Ovary (tissue), 9 donors: ENCODE measurements around the gene GSK3A. TPM values are rescaled to one million over a fixed set of nuclear protein-coding genes. Genes with fewer than 3 reads are reported as not detected.
A peak's percentile ranks its signal among the peaks of the same experiment; 100 is the strongest.

Source experiments
- DNase-seq, 5 donors: peaks; one replicate each; pipeline ENCODE4 v3.0.0-alpha.2; 2019 to 2020
- H3K27ac ChIP-seq, 2 donors: fragments of 200-600 bp; one replicate each; pipeline versions ENCODE4 v1.5.1 to v1.8.0; 2019 to 2022
- H3K27me3 ChIP-seq: fragments of 200-600 bp; one replicate; pipeline ENCODE4 v1.8.0; 2022
- H3K36me3 ChIP-seq: fragments of 200-600 bp; sonication (generic); one replicate; pipeline ENCODE4 v1.5.1; 2019
- H3K4me1 ChIP-seq: one replicate; pipeline ENCODE4 v1.8.1; 2013; ENCODE audit warnings: mild to moderate bottlenecking, moderate library complexity; ENCODE audit not compliant: insufficient read depth
- H3K4me3 ChIP-seq: fragments of 200-600 bp; sonication (generic); one replicate; pipeline ENCODE4 v1.5.1; 2017
- H3K9me3 ChIP-seq, 2 donors: fragments of 200-600 bp in 1 of 2; sonication (generic) in 1 of 2; one replicate each; pipeline versions ENCODE4 v1.5.1 to v1.8.1; 2013 to 2019; ENCODE audit warnings: mild to moderate bottlenecking in 1 of 2, moderate library complexity in 1 of 2
- EP300 ChIP-seq: sonication (generic); formaldehyde crosslinking; IDR thresholded peaks from one replicate; pipeline ENCODE4 v1.6.1; 2017; ENCODE audit warnings: antibody characterized with exemption
- POLR2A ChIP-seq: fragments of 450-650 bp; IDR thresholded peaks from one replicate; pipeline ENCODE4 v1.6.1; 2017; ENCODE audit warnings: antibody characterized with exemption, mild to moderate bottlenecking, moderate library complexity
- WGBS, 3 donors: extraction: QIAGEN DNeasy Blood & Tissue Kit in 1 of 3; methylation state at CpG; one replicate each; pipeline versions ENCODE4 v1.1.5 to v1.1.7; 2013 to 2017; 5-methylcytosine and 5-hydroxymethylcytosine counted together
- intact Hi-C, 4 donors: fragments of 100-400 bp; cut with DNase I; formaldehyde crosslinking; loops; one replicate each; pipeline versions ENCODE4 v1.11.0 to v1.15.1; 2022 to 2023
- polyA plus RNA-seq, 2 donors: library from polyadenylated mRNA; stranded (reverse); fragments of 200-250 nt in 1 of 2; fragments of 350-450 nt in 1 of 2; fragmentation: Illumina TruSeq in 1 of 2; extraction: RNeasy Lipid Tissue Mini Kit (QIAGEN cat#74804) in 1 of 2; gene quantifications; one replicate each; pipeline ENCODE4 v1.2.3, GENCODE V29; 2013 to 2014
- total RNA-seq, 7 donors: library from RNA; depleted of rRNA in 2 of 7; stranded (reverse); fragments of >200 nt in 2 of 7; fragmentation: NEBNext Ultra II Directional in 3 of 7; extraction: Animal tissue kit (Norgen Biotek cat#: 25700) in 3 of 7; gene quantifications; one replicate each; pipeline versions ENCODE4 v1.1.0 to v1.2.4, GENCODE V29; 2016 to 2023
- TF ChIP-seq, protein P1 (sequence below), 3 donors: fragments of 450-650 bp in 2 of 3; fragments of 200-600 bp in 1 of 3; IDR thresholded peaks; one replicate each; pipeline versions ENCODE4 v1.5.1 to v1.8.0; 2016 to 2022; ENCODE audit warnings: antibody characterized with exemption in 3 of 3, mild to moderate bottlenecking in 1 of 3
- donor health status: DM: no; HTN: no; CAD: no; lungs with moderate emphysema.
- donor health status: DM: no; HTN: no; CAD: no.
- donor health status: Bipolar disorder and iron deficiency.
- donor health status: DM: yes; HTN: yes; CAD: no.
- donor health status: DM: no; HTN: no; CAD: no.
- donor health status: DM: yes; HTN: yes; CAD: no.

The GSK3A gene
- total and polyA plus RNA-seq, 9 donors = 16.0 to 40.9 (median 34.9) TPM

DNA sequence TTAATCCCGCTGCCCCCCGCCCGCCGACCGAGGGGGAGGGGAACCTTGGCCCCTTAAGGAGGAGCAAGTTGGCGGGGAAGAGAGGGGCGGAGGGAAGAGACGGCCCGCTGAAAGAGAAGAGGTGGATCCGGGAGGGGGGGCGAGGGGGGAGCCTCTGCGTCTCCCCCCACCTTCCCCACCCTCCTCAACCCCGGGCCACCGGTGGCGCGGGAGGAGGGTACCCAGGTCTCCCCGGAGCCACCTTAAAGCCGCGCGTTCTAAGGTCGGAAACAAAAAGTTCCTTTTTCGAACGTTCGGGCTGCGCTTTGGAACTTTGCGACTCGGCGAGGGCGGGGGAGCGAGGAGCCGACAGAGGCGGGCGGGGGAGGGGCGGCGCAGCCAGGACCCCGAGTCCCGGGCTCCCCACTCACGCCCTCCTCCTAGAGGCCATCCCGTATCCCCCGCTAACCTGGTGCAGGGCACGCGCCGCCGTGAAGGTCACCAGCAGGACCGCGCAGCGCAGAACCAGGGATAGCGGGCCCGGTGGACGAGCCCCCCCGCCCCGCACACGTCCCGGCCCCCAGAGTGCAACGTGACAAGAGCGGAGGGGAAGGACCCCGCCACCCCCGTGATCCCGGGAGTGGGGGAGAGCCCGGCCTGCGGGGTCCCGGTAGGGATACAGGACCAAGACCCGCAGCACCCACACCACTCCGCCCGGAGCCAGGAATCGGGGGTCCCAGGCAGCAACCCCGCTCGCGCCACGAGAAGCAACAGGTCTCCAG lies 11.9 kb upstream of the GSK3A start:
- TF ChIP-seq POLR2A = no peak
- TF ChIP-seq, protein P1, sequence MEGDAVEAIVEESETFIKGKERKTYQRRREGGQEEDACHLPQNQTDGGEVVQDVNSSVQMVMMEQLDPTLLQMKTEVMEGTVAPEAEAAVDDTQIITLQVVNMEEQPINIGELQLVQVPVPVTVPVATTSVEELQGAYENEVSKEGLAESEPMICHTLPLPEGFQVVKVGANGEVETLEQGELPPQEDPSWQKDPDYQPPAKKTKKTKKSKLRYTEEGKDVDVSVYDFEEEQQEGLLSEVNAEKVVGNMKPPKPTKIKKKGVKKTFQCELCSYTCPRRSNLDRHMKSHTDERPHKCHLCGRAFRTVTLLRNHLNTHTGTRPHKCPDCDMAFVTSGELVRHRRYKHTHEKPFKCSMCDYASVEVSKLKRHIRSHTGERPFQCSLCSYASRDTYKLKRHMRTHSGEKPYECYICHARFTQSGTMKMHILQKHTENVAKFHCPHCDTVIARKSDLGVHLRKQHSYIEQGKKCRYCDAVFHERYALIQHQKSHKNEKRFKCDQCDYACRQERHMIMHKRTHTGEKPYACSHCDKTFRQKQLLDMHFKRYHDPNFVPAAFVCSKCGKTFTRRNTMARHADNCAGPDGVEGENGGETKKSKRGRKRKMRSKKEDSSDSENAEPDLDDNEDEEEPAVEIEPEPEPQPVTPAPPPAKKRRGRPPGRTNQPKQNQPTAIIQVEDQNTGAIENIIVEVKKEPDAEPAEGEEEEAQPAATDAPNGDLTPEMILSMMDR (IDR thresholded peaks at IDR 0.05) = peak in 1 of 3 donors; percentile 12
- no peak for TF ChIP-seq EP300
- H3K36me3 ChIP-seq = no peaks in the 10 kb centered on the region
- peak overlapping the region; percentile 73 for H3K4me3 ChIP-seq
- intact Hi-C loops = loop anchor here in 2 of 4 donors (2.0 kb wide), 2 partner anchors 15 to 27 kb away; partner anchors contain the start of gene CIC (in 1 of the 2)
- peak overlapping the region; percentile 97 to 99 for H3K27ac ChIP-seq
- no peaks in the 10 kb centered on the region for H3K27me3 ChIP-seq
- DNase-seq = peak; percentile 79 to 89 (median 85)
- H3K4me1 ChIP-seq = peaks cover 21% of the 10 kb centered on the region
- WGBS, 3 donors = 0 to 1% (median 0%) methylated on average over 50 to 69 of the region's 70 CpGs
- no peaks in the 10 kb centered on the region for H3K9me3 ChIP-seq

DNA sequence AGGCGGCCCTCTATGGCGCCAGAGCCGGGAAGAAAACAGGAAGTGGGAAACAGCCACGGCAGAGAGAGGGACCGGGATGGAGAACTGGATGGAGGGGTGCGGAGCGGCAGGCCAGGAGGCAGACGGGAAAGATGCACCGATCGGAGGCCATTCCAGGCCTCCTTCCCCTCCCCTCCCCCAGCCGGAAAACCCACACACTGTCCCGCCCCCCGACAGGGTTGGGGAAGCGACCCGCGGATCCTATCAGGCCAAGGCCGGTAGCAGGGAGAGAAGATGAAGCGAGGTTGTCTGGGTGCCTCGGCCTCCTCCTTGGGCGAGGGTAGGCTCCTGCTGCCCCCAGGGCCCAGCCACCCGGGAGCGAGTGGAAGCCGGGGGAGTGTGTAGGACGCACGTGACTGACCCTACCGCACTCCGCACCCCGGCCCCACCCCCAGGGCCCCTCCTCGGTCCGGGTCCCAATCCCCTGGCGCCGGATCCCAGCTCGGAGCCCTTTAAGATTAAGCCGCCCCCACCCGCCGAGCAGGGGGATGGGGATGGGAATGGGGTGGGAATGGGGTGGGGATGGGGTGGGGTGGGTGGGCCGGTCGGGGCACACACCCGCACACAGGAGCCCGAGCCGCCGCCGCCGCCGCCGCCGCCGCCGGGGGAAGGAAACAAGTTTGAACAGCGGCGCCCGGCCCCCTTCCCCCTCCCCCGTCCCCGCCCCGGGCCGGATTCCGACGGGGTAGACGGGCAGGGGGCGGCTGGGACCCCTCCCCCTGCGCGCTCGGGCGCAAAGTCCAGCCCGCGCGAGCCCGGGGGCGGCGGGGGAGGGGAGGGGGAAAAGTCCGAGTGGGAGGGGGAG lies 11.1 kb upstream of the GSK3A start:
- no peaks in the 10 kb centered on the region for H3K9me3 ChIP-seq
- peaks cover 21% of the 10 kb centered on the region for H3K4me1 ChIP-seq
- no peaks in the 10 kb centered on the region for H3K36me3 ChIP-seq
- peak; percentile 76 to 85 (median 82) for DNase-seq
- no peaks in the 10 kb centered on the region for H3K27me3 ChIP-seq
- peak overlapping the region; percentile 73 for H3K4me3 ChIP-seq
- TF ChIP-seq, protein P1 (IDR thresholded peaks at IDR 0.05) = no peak
- TF ChIP-seq EP300 (no peak), POLR2A (no peak)
- WGBS, 3 donors = 0 to 1% (median 1%) methylated on average over 21 to 66 of the region's 71 CpGs
- intact Hi-C loops = loop anchor here in 2 of 4 donors (2.0 kb wide), 2 partner anchors 15 to 27 kb away; partner anchors contain the start of gene CIC (in 1 of the 2)
- peak overlapping the region; percentile 97 to 99 for H3K27ac ChIP-seq

DNA sequence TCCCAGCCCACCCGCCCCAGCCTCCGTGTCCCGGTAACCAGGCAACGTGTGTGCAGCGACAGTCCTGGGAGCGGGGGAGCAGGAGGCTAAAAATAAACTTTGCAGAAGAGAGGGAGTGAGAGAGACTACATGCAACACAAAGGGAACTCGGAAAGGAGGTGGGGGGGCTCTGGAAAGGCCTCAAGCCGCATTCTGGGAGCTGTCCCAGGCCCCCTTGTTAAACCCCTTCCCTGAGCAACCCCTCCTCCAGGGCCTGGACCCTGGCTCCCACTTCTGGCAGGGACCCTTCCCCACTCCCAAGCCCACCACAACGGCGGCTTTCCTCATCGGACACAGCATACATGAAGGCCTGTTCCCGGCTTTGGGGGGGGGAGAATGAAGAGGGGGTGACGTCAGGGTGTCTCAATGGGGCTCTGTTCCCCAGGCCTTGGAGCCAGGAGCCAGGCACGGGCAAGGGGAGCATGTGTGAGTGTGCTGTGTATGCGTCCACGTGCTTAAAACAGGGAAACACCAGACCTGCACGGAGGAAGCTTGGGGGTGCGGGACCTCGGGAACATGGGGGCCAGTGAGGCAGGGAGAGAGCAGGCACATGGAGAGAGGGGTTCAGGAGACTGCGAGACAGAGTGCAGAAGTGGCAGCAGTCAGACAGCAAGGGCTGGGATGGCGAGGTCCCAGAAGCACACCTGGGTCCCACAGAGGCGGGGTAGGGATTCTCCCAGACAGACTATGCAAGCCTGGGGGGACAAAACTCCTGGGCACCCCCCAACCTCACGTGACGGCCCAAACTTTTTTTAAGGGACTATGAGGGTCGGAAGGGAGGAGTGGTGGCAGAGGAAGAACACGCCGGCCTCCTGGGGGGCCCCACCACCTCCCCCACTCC lies 10.2 kb upstream of the GSK3A start:
- peak; percentile 61 to 73 (median 69) for DNase-seq
- intact Hi-C loops = no loop called here
- Histone ChIP-seq H3K27ac (peak overlapping the region; percentile 97 to 99), H3K36me3 (no peaks in the 10 kb centered on the region), H3K4me3 (peak overlapping the region; percentile 73), H3K4me1 (peaks cover 21% of the 10 kb centered on the region), H3K27me3 (no peaks in the 10 kb centered on the region), H3K9me3 (no peaks in the 10 kb centered on the region)
- TF ChIP-seq, protein P1 (IDR thresholded peaks at IDR 0.05) = no peak
- TF ChIP-seq POLR2A = no peak
- no peak for TF ChIP-seq EP300
- 2 to 3% (median 3%) methylated on average over 27 of the region's 27 CpGs for WGBS, 3 donors
